HepG2 (cell line): ENCODE data around the gene GPR12.

Experiments
- CBX5 ChIP-seq: sonication (generic); formaldehyde crosslinking; IDR thresholded peaks from 2 replicates; pipeline ENCODE4 v1.4.0; 2020; ENCODE audit warnings: missing genetic modification reagents, borderline replicate concordance
- JUND ChIP-seq: sonication (generic); formaldehyde crosslinking; IDR thresholded peaks from 2 replicates; pipeline ENCODE4 v1.8.0; 2022; ENCODE audit warnings: mild to moderate bottlenecking, missing genetic modification reagents
- PRPF4 ChIP-seq: fragments of 200-400 bp; formaldehyde crosslinking; IDR thresholded peaks from 2 replicates; pipeline ENCODE4 v1.6.1; 2016; ENCODE audit warnings: low read length, low read depth; ENCODE audit not compliant: poor library complexity, severe bottlenecking
- SMARCE1 ChIP-seq: fragments of 450-650 bp; IDR thresholded peaks from 2 replicates; pipeline ENCODE4 v1.6.1; 2017; ENCODE audit warnings: borderline replicate concordance
- ZNF263 ChIP-seq: sonication (generic); formaldehyde crosslinking; IDR thresholded peaks from 2 replicates; pipeline ENCODE4 v1.4.0; 2020; ENCODE audit warnings: missing genetic modification reagents
- ZNF296 ChIP-seq: sonication (generic); formaldehyde crosslinking; conservative IDR thresholded peaks from 2 replicates; pipeline ENCODE4 v1.5.0; 2020; ENCODE audit warnings: mild to moderate bottlenecking, missing genetic modification reagents
- ZNF468 ChIP-seq: sonication (generic); formaldehyde crosslinking; IDR thresholded peaks from 2 replicates; pipeline ENCODE4 v1.8.0; 2022; ENCODE audit warnings: mild to moderate bottlenecking, moderate library complexity, missing genetic modification reagents
- TF ChIP-seq, protein P1 (sequence below): sonication (generic); formaldehyde crosslinking; IDR thresholded peaks from 2 replicates; pipeline ENCODE4 v1.5.0; 2020; ENCODE audit warnings: mild to moderate bottlenecking, missing genetic modification reagents, borderline replicate concordance

DNA sequence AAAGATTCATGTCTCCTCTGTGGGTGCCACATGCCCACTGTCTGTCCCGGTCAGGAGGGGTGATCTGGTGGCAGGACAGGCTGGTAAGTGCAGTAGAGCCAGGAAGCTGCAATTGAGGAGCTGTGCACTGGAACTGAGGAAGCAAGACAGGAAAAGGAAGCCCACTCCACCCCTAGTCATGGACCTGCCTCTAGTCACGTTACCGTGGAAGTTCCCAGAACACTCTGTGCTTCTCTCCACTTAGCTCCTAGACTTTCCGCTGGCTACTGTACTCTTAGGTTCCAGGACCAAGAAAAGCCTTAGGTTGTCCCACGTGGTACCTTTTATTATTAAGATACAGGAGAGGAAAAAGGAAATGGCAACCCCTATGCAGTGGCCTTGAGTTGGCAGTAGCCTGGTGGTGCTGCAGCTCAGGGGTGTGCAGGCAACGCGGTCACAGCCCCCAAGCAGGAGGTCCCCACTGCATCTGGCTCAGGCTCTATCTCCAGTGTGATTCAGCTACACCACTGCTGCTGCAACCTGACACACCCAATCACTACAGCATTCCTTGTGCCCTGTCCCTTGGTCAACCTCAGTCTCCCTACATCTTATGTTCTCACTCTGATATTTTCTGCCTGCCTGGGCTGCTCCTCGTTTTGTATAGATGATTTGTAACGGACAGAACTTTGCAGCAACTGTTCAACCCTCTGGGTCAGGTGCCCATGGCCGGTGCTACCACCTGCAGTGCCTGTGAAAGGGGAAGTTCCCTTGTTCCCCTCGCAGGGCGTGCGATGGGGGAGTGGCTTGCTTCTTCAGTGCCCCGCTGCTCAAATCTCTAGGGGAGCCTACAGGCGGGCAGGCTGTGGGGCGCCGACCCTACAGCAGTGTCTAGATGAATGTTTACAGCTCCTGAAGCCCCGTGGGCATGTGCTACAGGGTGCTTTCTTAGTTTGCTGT lies 24.4 kb upstream of the GPR12 start:
- TF ChIP-seq SMARCE1 (no peak), ZNF468 (CRISPR knock-in tag) (no peak), ZNF263 (CRISPR knock-in tag) (no peak), ZNF296 (no peak), JUND (CRISPR knock-in tag) (no peak), PRPF4 (no peak), CBX5 (CRISPR knock-in tag) (no peak)
- TF ChIP-seq, protein P1, sequence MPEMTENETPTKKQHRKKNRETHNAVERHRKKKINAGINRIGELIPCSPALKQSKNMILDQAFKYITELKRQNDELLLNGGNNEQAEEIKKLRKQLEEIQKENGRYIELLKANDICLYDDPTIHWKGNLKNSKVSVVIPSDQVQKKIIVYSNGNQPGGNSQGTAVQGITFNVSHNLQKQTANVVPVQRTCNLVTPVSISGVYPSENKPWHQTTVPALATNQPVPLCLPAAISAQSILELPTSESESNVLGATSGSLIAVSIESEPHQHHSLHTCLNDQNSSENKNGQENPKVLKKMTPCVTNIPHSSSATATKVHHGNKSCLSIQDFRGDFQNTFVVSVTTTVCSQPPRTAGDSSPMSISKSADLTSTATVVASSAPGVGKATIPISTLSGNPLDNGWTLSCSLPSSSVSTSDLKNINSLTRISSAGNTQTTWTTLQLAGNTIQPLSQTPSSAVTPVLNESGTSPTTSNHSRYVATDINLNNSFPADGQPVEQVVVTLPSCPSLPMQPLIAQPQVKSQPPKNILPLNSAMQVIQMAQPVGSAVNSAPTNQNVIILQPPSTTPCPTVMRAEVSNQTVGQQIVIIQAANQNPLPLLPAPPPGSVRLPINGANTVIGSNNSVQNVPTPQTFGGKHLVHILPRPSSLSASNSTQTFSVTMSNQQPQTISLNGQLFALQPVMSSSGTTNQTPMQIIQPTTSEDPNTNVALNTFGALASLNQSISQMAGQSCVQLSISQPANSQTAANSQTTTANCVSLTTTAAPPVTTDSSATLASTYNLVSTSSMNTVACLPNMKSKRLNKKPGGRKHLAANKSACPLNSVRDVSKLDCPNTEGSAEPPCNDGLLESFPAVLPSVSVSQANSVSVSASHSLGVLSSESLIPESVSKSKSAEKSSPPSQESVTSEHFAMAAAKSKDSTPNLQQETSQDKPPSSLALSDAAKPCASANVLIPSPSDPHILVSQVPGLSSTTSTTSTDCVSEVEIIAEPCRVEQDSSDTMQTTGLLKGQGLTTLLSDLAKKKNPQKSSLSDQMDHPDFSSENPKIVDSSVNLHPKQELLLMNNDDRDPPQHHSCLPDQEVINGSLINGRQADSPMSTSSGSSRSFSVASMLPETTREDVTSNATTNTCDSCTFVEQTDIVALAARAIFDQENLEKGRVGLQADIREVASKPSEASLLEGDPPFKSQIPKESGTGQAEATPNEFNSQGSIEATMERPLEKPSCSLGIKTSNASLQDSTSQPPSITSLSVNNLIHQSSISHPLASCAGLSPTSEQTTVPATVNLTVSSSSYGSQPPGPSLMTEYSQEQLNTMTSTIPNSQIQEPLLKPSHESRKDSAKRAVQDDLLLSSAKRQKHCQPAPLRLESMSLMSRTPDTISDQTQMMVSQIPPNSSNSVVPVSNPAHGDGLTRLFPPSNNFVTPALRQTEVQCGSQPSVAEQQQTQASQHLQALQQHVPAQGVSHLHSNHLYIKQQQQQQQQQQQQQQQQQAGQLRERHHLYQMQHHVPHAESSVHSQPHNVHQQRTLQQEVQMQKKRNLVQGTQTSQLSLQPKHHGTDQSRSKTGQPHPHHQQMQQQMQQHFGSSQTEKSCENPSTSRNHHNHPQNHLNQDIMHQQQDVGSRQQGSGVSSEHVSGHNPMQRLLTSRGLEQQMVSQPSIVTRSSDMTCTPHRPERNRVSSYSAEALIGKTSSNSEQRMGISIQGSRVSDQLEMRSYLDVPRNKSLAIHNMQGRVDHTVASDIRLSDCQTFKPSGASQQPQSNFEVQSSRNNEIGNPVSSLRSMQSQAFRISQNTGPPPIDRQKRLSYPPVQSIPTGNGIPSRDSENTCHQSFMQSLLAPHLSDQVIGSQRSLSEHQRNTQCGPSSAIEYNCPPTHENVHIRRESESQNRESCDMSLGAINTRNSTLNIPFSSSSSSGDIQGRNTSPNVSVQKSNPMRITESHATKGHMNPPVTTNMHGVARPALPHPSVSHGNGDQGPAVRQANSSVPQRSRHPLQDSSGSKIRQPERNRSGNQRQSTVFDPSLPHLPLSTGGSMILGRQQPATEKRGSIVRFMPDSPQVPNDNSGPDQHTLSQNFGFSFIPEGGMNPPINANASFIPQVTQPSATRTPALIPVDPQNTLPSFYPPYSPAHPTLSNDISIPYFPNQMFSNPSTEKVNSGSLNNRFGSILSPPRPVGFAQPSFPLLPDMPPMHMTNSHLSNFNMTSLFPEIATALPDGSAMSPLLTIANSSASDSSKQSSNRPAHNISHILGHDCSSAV = no peak
